ENCODE measurements around the gene CCDC7.

Gene CCDC7

DNA sequence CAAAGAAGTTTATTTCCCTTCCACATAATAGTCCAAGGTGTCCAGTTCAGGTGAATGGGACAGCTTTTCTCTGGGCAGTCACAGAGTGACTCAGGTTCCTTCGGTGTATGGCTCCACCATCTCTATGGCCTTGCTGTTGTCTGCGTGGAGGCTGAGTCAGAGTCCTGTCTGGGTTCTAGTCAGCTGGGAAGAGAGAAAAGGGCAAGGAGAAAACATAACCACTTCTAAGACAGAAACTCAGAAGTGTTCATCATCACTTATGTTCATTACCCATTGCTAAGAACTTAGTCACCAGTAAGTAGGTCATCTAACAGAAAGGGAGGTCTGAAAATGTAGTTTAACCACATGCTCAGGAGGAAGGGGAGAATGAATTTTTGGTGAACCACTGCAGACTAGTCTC lies 32.4 kb upstream of the CCDC7 start:
- Histone ChIP-seq H3K79me2 (ENCODE audit: insufficient read depth, low read length) (no peaks in the 10 kb centered on the region), H3K36me3 (ENCODE audit: insufficient read depth, low read length) (no peaks in the 10 kb centered on the region), H3K4me3 (ENCODE audit: low read length, poor library complexity, severe bottlenecking) (no peak overlapping the region), H3K9me3 (ENCODE audit: insufficient read depth, low read depth, low read length) (no peaks in the 10 kb centered on the region), H4K20me1 (ENCODE audit: insufficient read depth, low read length, poor library complexity, severe bottlenecking) (no peaks in the 10 kb centered on the region), H3F3A (ENCODE audit: low read depth) (no peaks in the 10 kb centered on the region), H3K9ac (ENCODE audit: low read depth, low read length, poor library complexity, severe bottlenecking) (no peak overlapping the region), H3K9me2 (replicated peaks; ENCODE audit: low read depth, low read length) (no peaks in the 10 kb centered on the region), H3K27me3 (ENCODE audit: insufficient read depth, low read length, poor library complexity, severe bottlenecking) (no peaks in the 10 kb centered on the region), H3K4me2 (ENCODE audit: low read depth, low read length, poor library complexity, severe bottlenecking) (no peak overlapping the region), H2AFZ (ENCODE audit: low read length) (peak overlapping the region; percentile 1; the same call in 1 of the 2 replicates), H3K4me1 (ENCODE audit: insufficient read depth, low read length, poor library complexity, severe bottlenecking) (peaks cover 9% of the 10 kb centered on the region)
- TF ChIP-seq, protein P1, sequence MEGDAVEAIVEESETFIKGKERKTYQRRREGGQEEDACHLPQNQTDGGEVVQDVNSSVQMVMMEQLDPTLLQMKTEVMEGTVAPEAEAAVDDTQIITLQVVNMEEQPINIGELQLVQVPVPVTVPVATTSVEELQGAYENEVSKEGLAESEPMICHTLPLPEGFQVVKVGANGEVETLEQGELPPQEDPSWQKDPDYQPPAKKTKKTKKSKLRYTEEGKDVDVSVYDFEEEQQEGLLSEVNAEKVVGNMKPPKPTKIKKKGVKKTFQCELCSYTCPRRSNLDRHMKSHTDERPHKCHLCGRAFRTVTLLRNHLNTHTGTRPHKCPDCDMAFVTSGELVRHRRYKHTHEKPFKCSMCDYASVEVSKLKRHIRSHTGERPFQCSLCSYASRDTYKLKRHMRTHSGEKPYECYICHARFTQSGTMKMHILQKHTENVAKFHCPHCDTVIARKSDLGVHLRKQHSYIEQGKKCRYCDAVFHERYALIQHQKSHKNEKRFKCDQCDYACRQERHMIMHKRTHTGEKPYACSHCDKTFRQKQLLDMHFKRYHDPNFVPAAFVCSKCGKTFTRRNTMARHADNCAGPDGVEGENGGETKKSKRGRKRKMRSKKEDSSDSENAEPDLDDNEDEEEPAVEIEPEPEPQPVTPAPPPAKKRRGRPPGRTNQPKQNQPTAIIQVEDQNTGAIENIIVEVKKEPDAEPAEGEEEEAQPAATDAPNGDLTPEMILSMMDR (conservative IDR thresholded peaks at IDR 0.05; ENCODE audit: low read length), result no peak
- no peak for TF ChIP-seq EZH2phosphoT487 (IDR thresholded peaks at IDR 0.05; ENCODE audit: borderline replicate concordance)

DNA sequence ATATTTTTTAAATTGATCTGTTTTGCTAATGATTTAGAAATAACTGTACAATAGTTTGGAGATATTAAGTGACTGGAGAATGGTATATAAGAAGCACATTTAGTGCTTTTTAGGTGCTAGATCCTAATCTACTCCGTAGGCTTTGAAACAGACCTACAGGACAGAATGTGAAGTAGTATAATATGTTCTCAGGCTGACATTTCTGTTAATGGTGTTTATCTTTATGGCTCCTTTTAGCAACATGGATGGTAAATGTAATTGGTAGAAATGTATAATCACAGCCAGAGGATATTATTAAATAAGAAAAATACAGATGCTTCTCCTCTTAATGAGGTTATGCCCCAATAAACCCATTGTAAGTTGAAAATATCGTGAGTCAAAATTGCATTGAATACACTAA lies 30.6 kb upstream of the CCDC7 start:
- Histone ChIP-seq H3K4me2 (ENCODE audit: low read depth, low read length, poor library complexity, severe bottlenecking) (no peak overlapping the region), H3K4me3 (ENCODE audit: low read length, poor library complexity, severe bottlenecking) (no peak overlapping the region), H2AFZ (ENCODE audit: low read length) (no peak overlapping the region), H4K20me1 (ENCODE audit: insufficient read depth, low read length, poor library complexity, severe bottlenecking) (no peaks in the 10 kb centered on the region), H3K9me3 (ENCODE audit: insufficient read depth, low read depth, low read length) (no peaks in the 10 kb centered on the region), H3K9ac (ENCODE audit: low read depth, low read length, poor library complexity, severe bottlenecking) (no peak overlapping the region), H3K79me2 (ENCODE audit: insufficient read depth, low read length) (no peaks in the 10 kb centered on the region), H3K4me1 (ENCODE audit: insufficient read depth, low read length, poor library complexity, severe bottlenecking) (peaks cover 9% of the 10 kb centered on the region), H3K9me2 (replicated peaks; ENCODE audit: low read depth, low read length) (no peaks in the 10 kb centered on the region), H3F3A (ENCODE audit: low read depth) (no peaks in the 10 kb centered on the region), H3K36me3 (ENCODE audit: insufficient read depth, low read length) (no peaks in the 10 kb centered on the region), H3K27me3 (ENCODE audit: insufficient read depth, low read length, poor library complexity, severe bottlenecking) (no peaks in the 10 kb centered on the region)
- TF ChIP-seq EZH2phosphoT487 (IDR thresholded peaks at IDR 0.05; ENCODE audit: borderline replicate concordance), result no peak
- TF ChIP-seq, protein P1 (conservative IDR thresholded peaks at IDR 0.05; ENCODE audit: low read length), result no peak

DNA sequence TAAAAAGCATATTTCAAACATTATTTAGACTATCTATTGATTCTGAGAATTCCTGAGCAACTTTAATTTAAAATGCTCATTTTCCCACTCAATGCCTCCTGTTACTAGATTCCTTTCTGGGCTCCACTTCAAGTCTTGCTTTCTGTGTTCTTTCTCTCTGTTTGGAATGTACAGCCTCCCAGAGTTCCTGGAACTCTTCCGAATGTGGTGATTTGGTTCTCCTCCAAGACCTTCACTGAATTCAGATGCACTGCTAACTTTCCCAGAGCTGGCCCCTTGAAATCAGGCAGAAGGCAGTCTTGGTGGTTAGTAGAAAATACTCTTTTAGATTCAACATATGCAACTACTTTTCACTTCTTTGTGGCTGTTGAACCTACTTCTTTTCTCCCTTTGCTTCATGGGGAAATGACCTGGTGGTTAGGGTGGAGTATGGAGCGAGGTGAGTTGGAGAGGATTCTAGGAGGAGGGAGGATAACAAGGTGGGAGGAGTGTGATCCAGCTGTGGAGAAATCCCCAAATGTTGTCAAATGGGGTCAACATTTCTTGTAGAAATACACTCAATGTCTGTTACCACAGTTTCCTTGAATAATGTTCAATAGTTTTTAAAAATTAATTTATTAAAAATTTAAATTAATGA lies 27.9 kb upstream of the CCDC7 start:
- no peak overlapping the region for H3K4me3 ChIP-seq (ENCODE audit: low read length, poor library complexity, severe bottlenecking)
- H3K9me3 ChIP-seq (ENCODE audit: insufficient read depth, low read depth, low read length), result no peaks in the 10 kb centered on the region
- H3K4me2 ChIP-seq (ENCODE audit: low read depth, low read length, poor library complexity, severe bottlenecking), result no peak overlapping the region
- H3K79me2 ChIP-seq (ENCODE audit: insufficient read depth, low read length), result no peaks in the 10 kb centered on the region
- no peak overlapping the region for H3K9ac ChIP-seq (ENCODE audit: low read depth, low read length, poor library complexity, severe bottlenecking)
- H3K36me3 ChIP-seq (ENCODE audit: insufficient read depth, low read length), result no peaks in the 10 kb centered on the region
- TF ChIP-seq EZH2phosphoT487 (IDR thresholded peaks at IDR 0.05; ENCODE audit: borderline replicate concordance), result no peak
- TF ChIP-seq, protein P1 (conservative IDR thresholded peaks at IDR 0.05; ENCODE audit: low read length), result no peak
- no peaks in the 10 kb centered on the region for H4K20me1 ChIP-seq (ENCODE audit: insufficient read depth, low read length, poor library complexity, severe bottlenecking)
- H3K9me2 ChIP-seq (replicated peaks; ENCODE audit: low read depth, low read length), result no peaks in the 10 kb centered on the region
- peak overlapping the region; percentile 74 for H2AFZ ChIP-seq (ENCODE audit: low read length)
- H3K27me3 ChIP-seq (ENCODE audit: insufficient read depth, low read length, poor library complexity, severe bottlenecking), result no peaks in the 10 kb centered on the region
- no peaks in the 10 kb centered on the region for H3F3A ChIP-seq (ENCODE audit: low read depth)
- H3K4me1 ChIP-seq (ENCODE audit: insufficient read depth, low read length, poor library complexity, severe bottlenecking), result no peaks in the 10 kb centered on the region
